H9 (cell line): ENCODE measurements around the gene LACRT. TPM values are rescaled to one million over a fixed set of nuclear protein-coding genes. Genes with fewer than 3 reads are reported as not detected.

Experiments
- DNase-seq: peaks from one replicate; pipeline ENCODE4 v3.0.0-alpha.2; 2017
- H2AFZ ChIP-seq: one replicate; pipeline ENCODE4 v1.6.1; 2013; ENCODE audit warnings: mild to moderate bottlenecking, low read length, control low read depth, moderate library complexity
- H2AK5ac ChIP-seq: 2 replicates; pipeline ENCODE4 v1.6.1; 2013; ENCODE audit warnings: low read length, control low read depth, mixed read lengths; ENCODE audit not compliant: insufficient read length
- H2BK120ac ChIP-seq: one replicate; pipeline ENCODE4 v1.6.1; 2013; ENCODE audit warnings: low read depth, mild to moderate bottlenecking, low read length, control low read depth, inconsistent platforms; ENCODE audit not compliant: poor library complexity, severe bottlenecking
- H2BK12ac ChIP-seq: 2 replicates; pipeline ENCODE4 v1.6.1; 2013; ENCODE audit warnings: low read length, control low read depth, mixed read lengths, low read depth; ENCODE audit not compliant: insufficient read length
- H2BK15ac ChIP-seq: 2 replicates; pipeline ENCODE4 v1.6.1; 2013; ENCODE audit warnings: low read depth, low read length, control low read depth
- H2BK20ac ChIP-seq: one replicate; pipeline ENCODE4 v1.6.1; 2013; ENCODE audit warnings: low read depth, mild to moderate bottlenecking, low read length, control low read depth, inconsistent platforms; ENCODE audit not compliant: poor library complexity, severe bottlenecking
- H2BK5ac ChIP-seq: 2 replicates; pipeline ENCODE4 v1.6.1; 2013; ENCODE audit warnings: low read length, control low read depth, mixed read lengths; ENCODE audit not compliant: insufficient read length
- H3K14ac ChIP-seq: 2 replicates; pipeline ENCODE4 v1.6.1; 2013; ENCODE audit warnings: low read length, control low read depth; ENCODE audit not compliant: insufficient read depth
- H3K18ac ChIP-seq: 2 replicates; pipeline ENCODE4 v1.6.1; 2013; ENCODE audit warnings: low read depth, mild to moderate bottlenecking, mixed read lengths, low read length, control low read depth; ENCODE audit not compliant: insufficient read length
- H3K23ac ChIP-seq: 2 replicates; pipeline ENCODE4 v1.6.1; 2013; ENCODE audit warnings: low read length, control low read depth, mixed read lengths, low read depth; ENCODE audit not compliant: insufficient read length
- H3K23me2 ChIP-seq: 2 replicates; pipeline ENCODE4 v1.6.1; 2013; ENCODE audit warnings: low read depth, mild to moderate bottlenecking, mixed read lengths, low read length, control low read depth; ENCODE audit not compliant: insufficient read length, poor library complexity, severe bottlenecking
- H3K27ac ChIP-seq: 2 replicates; pipeline ENCODE4 v1.5.1; 2013; ENCODE audit warnings: low read length, control low read depth, mixed read lengths, low read depth; ENCODE audit not compliant: insufficient read length
- H3K27me3 ChIP-seq: 2 replicates; pipeline ENCODE4 v1.6.1; 2013; ENCODE audit warnings: low read length, control low read depth, inconsistent platforms; ENCODE audit not compliant: insufficient read depth
- H3K4ac ChIP-seq: 2 replicates; pipeline ENCODE4 v1.6.1; 2013; ENCODE audit warnings: low read depth, mild to moderate bottlenecking, control low read depth, inconsistent platforms, low read length, moderate library complexity
- H3K4me1 ChIP-seq: 2 replicates; pipeline ENCODE4 v1.6.1; 2013; ENCODE audit warnings: low read length, control low read depth, inconsistent platforms; ENCODE audit not compliant: insufficient read depth
- H3K4me2 ChIP-seq: 2 replicates; pipeline ENCODE4 v1.6.1; 2013; ENCODE audit warnings: low read length, control low read depth, mixed read lengths; ENCODE audit not compliant: insufficient read length, insufficient read depth
- H3K56ac ChIP-seq: 2 replicates; pipeline ENCODE4 v1.6.1; 2013; ENCODE audit warnings: low read depth, mild to moderate bottlenecking, mixed read lengths, low read length, control low read depth; ENCODE audit not compliant: insufficient read length
- H3K79me1 ChIP-seq: 2 replicates; pipeline ENCODE4 v1.6.1; 2013; ENCODE audit warnings: low read depth, mild to moderate bottlenecking, moderate library complexity, low read length, control low read depth, inconsistent platforms; ENCODE audit not compliant: insufficient read depth, poor library complexity, severe bottlenecking
- H3K79me2 ChIP-seq: 2 replicates; pipeline ENCODE4 v1.6.1; 2013; ENCODE audit warnings: low read length, control low read depth, inconsistent platforms; ENCODE audit not compliant: insufficient read depth
- H3K9ac ChIP-seq: 2 replicates; pipeline ENCODE4 v1.6.1; 2013; ENCODE audit warnings: low read length, control low read depth, mixed read lengths; ENCODE audit not compliant: insufficient read length; ENCODE audit errors: extremely low read depth
- H3K9me3 ChIP-seq: one replicate; pipeline ENCODE4 v1.6.1; 2013; ENCODE audit warnings: low read depth, low read length, inconsistent platforms; ENCODE audit not compliant: control insufficient read depth
- H3T11ph ChIP-seq: one replicate; pipeline ENCODE4 v1.6.1; 2013; ENCODE audit warnings: mild to moderate bottlenecking, low read length, control low read depth, inconsistent platforms
- H4K20me1 ChIP-seq: one replicate; pipeline ENCODE4 v1.6.1; 2013; ENCODE audit not compliant: control insufficient read depth, insufficient read length, insufficient read depth
- H4K5ac ChIP-seq: 2 replicates; pipeline ENCODE4 v1.6.1; 2013; ENCODE audit warnings: low read depth, mild to moderate bottlenecking, mixed read lengths, low read length, control low read depth; ENCODE audit not compliant: insufficient read length
- H4K8ac ChIP-seq: replicated peaks from 2 replicates; pipeline ENCODE4 v1.6.1; 2013; ENCODE audit warnings: low read length, control low read depth, mixed read lengths, low read depth; ENCODE audit not compliant: insufficient read length
- H4K91ac ChIP-seq: 2 replicates; pipeline ENCODE4 v1.6.1; 2013; ENCODE audit warnings: low read depth, mild to moderate bottlenecking, moderate library complexity, mixed read lengths, low read length, control low read depth; ENCODE audit not compliant: insufficient read length
- H3K27ac Mint-ChIP-seq, 3 experiments: 2 replicates in 2 of 3; 3 replicates in 1 of 3; pipeline ENCODE4 v1.8.0; 2020 to 2021; ENCODE audit warnings: mixed read lengths in 3 of 3, mild to moderate bottlenecking in 1 of 3, moderate library complexity in 1 of 3
- H3K27me3 Mint-ChIP-seq: 2 replicates; pipeline ENCODE4 v1.8.0; 2021; ENCODE audit warnings: low read depth, mild to moderate bottlenecking, moderate library complexity, mixed read lengths
- H3K36me3 Mint-ChIP-seq, 3 experiments: 2 replicates in 2 of 3; 3 replicates in 1 of 3; pipeline ENCODE4 v1.8.0; 2020 to 2021; ENCODE audit warnings: low read depth in 3 of 3, mixed read lengths in 3 of 3; ENCODE audit not compliant: insufficient read depth in 1 of 3
- H3K4me1 Mint-ChIP-seq, 2 experiments: 2 replicates each; pipeline ENCODE4 v1.8.0; 2020; ENCODE audit warnings: mixed read lengths in 2 of 2
- H3K4me3 Mint-ChIP-seq, 2 experiments: 2 replicates in 1 of 2; 3 replicates in 1 of 2; pipeline ENCODE4 v1.8.0; 2020 to 2021; ENCODE audit warnings: mild to moderate bottlenecking in 2 of 2, mixed read lengths in 2 of 2, moderate library complexity in 1 of 2
- H3K9me3 Mint-ChIP-seq, 2 experiments: 2 replicates in 1 of 2; 3 replicates in 1 of 2; pipeline ENCODE4 v1.8.0; 2020; ENCODE audit warnings: mild to moderate bottlenecking in 2 of 2, mixed read lengths in 2 of 2, moderate library complexity in 1 of 2
- WGBS: extraction: QIAGEN DNeasy Blood & Tissue Kit; methylation state at CpG from one replicate; pipeline ENCODE4 v1.1.7; 2013; ENCODE audit warnings: missing lambda C conversion rate, low lambda C conversion rate, mixed read lengths; ENCODE audit not compliant: insufficient read length; ENCODE audit errors: extremely low coverage; 5-methylcytosine and 5-hydroxymethylcytosine counted together
- total RNA-seq: library from RNA; stranded (reverse); gene quantifications from 2 replicates; pipeline ENCODE4 v1.2.1, GENCODE V29; 2021
- TF ChIP-seq, protein P1 (sequence below): fragments of 200-600 bp; sonication (generic); conservative IDR thresholded peaks from 3 replicates; pipeline ENCODE4 v1.8.0; 2021; ENCODE audit warnings: antibody characterized with exemption, mild to moderate bottlenecking

Gene LACRT
- total RNA-seq, 1 experiment from 2014 or later, result not detected

DNA sequence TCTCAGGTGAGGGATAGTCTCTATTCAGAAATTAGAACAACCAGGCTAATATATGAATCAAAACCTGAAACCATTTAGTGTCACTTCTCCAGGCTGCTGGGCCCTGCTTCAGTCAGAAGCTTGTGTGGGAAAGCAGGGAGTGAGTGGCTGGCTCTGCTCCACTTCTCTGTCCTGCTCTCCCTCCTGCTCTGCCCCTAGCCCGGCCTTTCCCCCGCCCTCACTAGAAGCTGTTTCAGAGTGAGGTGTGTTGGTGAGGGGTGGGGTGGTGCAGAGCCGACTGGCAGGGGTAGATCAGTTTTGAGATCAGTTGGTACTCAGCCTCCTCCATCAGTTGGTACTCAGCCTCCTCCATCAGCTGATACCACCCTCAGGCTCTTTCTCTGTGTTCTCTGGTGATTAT, 39.2 kb downstream of the LACRT start:
- Histone ChIP-seq H3K23ac (no peak overlapping the region), H3K4ac (no peak overlapping the region), H2AK5ac (no peak overlapping the region), H3K14ac (no peak overlapping the region), H3K18ac (no peak overlapping the region), H2AFZ (no peak overlapping the region), H3K9me3 (no peaks in the 10 kb centered on the region), H3K27ac (no peak overlapping the region), H2BK120ac (no peak overlapping the region), H4K20me1 (no peaks in the 10 kb centered on the region), H3T11ph (no peak overlapping the region), H3K79me2 (no peaks in the 10 kb centered on the region), H4K8ac (no peak overlapping the region), H3K79me1 (no peaks in the 10 kb centered on the region), H2BK15ac (no peak overlapping the region), H3K9ac (no peak overlapping the region), H2BK5ac (no peak overlapping the region), H2BK20ac (no peak overlapping the region), H2BK12ac (no peak overlapping the region), H3K4me1 (no peaks in the 10 kb centered on the region), H3K23me2 (no peaks in the 10 kb centered on the region), H3K56ac (no peak overlapping the region), H3K27me3 (peaks cover 6% of the 10 kb centered on the region; the same call in 1 of the 2 replicates), H4K5ac (no peak overlapping the region), H4K91ac (no peak overlapping the region), H3K4me2 (no peak overlapping the region)
- Mint-ChIP-seq H3K36me3 (peaks cover 0 to 1% (median 0%) of the 10 kb centered on the region in 3 experiments; a peak in 1 of 7 replicates), H3K4me1 (peaks cover 10 to 15% of the 10 kb centered on the region in 2 experiments), H3K27ac (no peak overlapping the region), H3K9me3 (no peaks in the 10 kb centered on the region; a peak in 1 of 5 replicates), H3K4me3 (no peak overlapping the region), H3K27me3 (peaks cover 92% of the 10 kb centered on the region)
- DNase-seq, result no peak
- no CpG with 5 or more reads among the region's 3 CpGs for WGBS
- TF ChIP-seq, protein P1, sequence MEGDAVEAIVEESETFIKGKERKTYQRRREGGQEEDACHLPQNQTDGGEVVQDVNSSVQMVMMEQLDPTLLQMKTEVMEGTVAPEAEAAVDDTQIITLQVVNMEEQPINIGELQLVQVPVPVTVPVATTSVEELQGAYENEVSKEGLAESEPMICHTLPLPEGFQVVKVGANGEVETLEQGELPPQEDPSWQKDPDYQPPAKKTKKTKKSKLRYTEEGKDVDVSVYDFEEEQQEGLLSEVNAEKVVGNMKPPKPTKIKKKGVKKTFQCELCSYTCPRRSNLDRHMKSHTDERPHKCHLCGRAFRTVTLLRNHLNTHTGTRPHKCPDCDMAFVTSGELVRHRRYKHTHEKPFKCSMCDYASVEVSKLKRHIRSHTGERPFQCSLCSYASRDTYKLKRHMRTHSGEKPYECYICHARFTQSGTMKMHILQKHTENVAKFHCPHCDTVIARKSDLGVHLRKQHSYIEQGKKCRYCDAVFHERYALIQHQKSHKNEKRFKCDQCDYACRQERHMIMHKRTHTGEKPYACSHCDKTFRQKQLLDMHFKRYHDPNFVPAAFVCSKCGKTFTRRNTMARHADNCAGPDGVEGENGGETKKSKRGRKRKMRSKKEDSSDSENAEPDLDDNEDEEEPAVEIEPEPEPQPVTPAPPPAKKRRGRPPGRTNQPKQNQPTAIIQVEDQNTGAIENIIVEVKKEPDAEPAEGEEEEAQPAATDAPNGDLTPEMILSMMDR, result no peak
